ENCODE data around the gene MANF. TPM values are rescaled to one million over a fixed set of nuclear protein-coding genes. Genes with fewer than 3 reads are reported as not detected.
"Not testable (repeated sequence)": the region's sequence is repeated elsewhere in the genome, so short reads cannot be mapped to it uniquely, and the experiment has no call there.

The MANF gene
- total RNA-seq, 2 experiments from 2014 or later: 86.2 to 88.2 TPM

- Mint-ChIP-seq H3K27me3 (no peaks in the 10 kb centered on the region), H3K4me3 (no peak overlapping the region), H3K36me3 (peaks cover 3% of the 10 kb centered on the region), H3K9me3 (no peaks in the 10 kb centered on the region), H3K4me1 (peaks cover 19% of the 10 kb centered on the region), H3K27ac (peak overlapping the region; percentile 15)
- peak; percentile 32 for DNase-seq
- ATAC-seq (ENCODE audit: low read depth): no peak
- POLR2A ChIA-PET: no interaction called here
Measured at GRCh38 chr3:51379301-51379700, 5.8 kb upstream of the MANF start.

GRCh38 chr3:51379746-51380455 lies 5.2 kb upstream of the MANF start:
- POLR2A ChIA-PET: no interaction called here
- DNase-seq (peak; percentile 21), ATAC-seq (ENCODE audit: low read depth) (no peak)
- peak overlapping the region; percentile 15 for H3K27ac Mint-ChIP-seq
- H3K27me3 Mint-ChIP-seq: no peaks in the 10 kb centered on the region
- no peak overlapping the region for H3K4me3 Mint-ChIP-seq
- no peaks in the 10 kb centered on the region for H3K9me3 Mint-ChIP-seq
- peaks cover 19% of the 10 kb centered on the region for H3K4me1 Mint-ChIP-seq
- H3K36me3 Mint-ChIP-seq: peaks cover 3% of the 10 kb centered on the region

GRCh38 chr3:51380601-51381332 lies 4.3 kb upstream of the MANF start:
- peak; percentile 29 for DNase-seq
- POLR2A ChIA-PET: no interaction called here

GRCh38 chr3:51381333-51381705 lies 3.8 kb upstream of the MANF start:
- ATAC-seq (ENCODE audit: low read depth) (no peak), DNase-seq (no peak)
- H3K4me3 Mint-ChIP-seq: no peak overlapping the region

More at GRCh38 chr3:51380601-51381332, 4.3 kb upstream of the MANF start:
- Mint-ChIP-seq H3K4me3 (no peak overlapping the region), H3K27ac (no peak overlapping the region), H3K4me1 (peaks cover 22% of the 10 kb centered on the region), H3K27me3 (no peaks in the 10 kb centered on the region), H3K36me3 (peaks cover 6% of the 10 kb centered on the region), H3K9me3 (no peaks in the 10 kb centered on the region)
- ATAC-seq (ENCODE audit: low read depth): no peak

GRCh38 chr3:51382076-51382745 lies 2.9 kb upstream of the MANF start:
- DNase-seq (peak; percentile 16), ATAC-seq (ENCODE audit: low read depth) (no peak)
- H3K4me3 Mint-ChIP-seq: no peak overlapping the region
- no peaks in the 10 kb centered on the region for H3K9me3 Mint-ChIP-seq
- no peaks in the 10 kb centered on the region for H3K27me3 Mint-ChIP-seq
- POLR2A ChIA-PET: no interaction called here
- H3K4me1 Mint-ChIP-seq: peaks cover 33% of the 10 kb centered on the region
- no peak overlapping the region for H3K27ac Mint-ChIP-seq
- H3K36me3 Mint-ChIP-seq: peaks cover 14% of the 10 kb centered on the region

More at GRCh38 chr3:51381333-51381705, 3.8 kb upstream of the MANF start:
- Mint-ChIP-seq H3K4me1 (peaks cover 27% of the 10 kb centered on the region), H3K27ac (no peak overlapping the region), H3K27me3 (no peaks in the 10 kb centered on the region), H3K36me3 (peaks cover 8% of the 10 kb centered on the region), H3K9me3 (no peaks in the 10 kb centered on the region)
- POLR2A ChIA-PET: no interaction called here

- POLR2A ChIA-PET: no interaction called here
- peaks cover 40% of the 10 kb centered on the region for H3K4me1 Mint-ChIP-seq
Measured at GRCh38 chr3:51382947-51383578, 2.0 kb upstream of the MANF start.

GRCh38 chr3:51384055-51384725 lies 901 bp upstream of the MANF start:
- Mint-ChIP-seq H3K4me3 (peak overlapping the region; percentile 91), H3K9me3 (no peaks in the 10 kb centered on the region)
- peak; percentile 21 for ATAC-seq (ENCODE audit: low read depth)

More at GRCh38 chr3:51382947-51383578, 2.0 kb upstream of the MANF start:
- Mint-ChIP-seq H3K27me3 (no peaks in the 10 kb centered on the region), H3K27ac (peak overlapping the region; percentile 59), H3K36me3 (peaks cover 19% of the 10 kb centered on the region), H3K9me3 (no peaks in the 10 kb centered on the region), H3K4me3 (peak overlapping the region; percentile 91)
- ATAC-seq (ENCODE audit: low read depth) (no peak), DNase-seq (peak; percentile 6)

GRCh38 chr3:51385621-51386091 lies 565 bp downstream of the MANF start:
- DNase-seq: peak; percentile 45
- Mint-ChIP-seq H3K4me1 (peaks cover 41% of the 10 kb centered on the region), H3K9me3 (no peaks in the 10 kb centered on the region)

More at GRCh38 chr3:51384055-51384725, 901 bp upstream of the MANF start:
- Mint-ChIP-seq H3K27ac (peak overlapping the region; percentile 95), H3K27me3 (no peaks in the 10 kb centered on the region), H3K4me1 (peaks cover 39% of the 10 kb centered on the region), H3K36me3 (peaks cover 20% of the 10 kb centered on the region)
- POLR2A ChIA-PET: interaction anchor here (0.9 to 2.8 kb wide), 9 partner anchors 10 to 1047 kb away, joined by 3 to 19 read pairs (median 6); partner anchors contain the start of genes CISH and HEMK1
- no peak for DNase-seq

GRCh38 chr3:51386159-51386851 lies 1.2 kb downstream of the MANF start:
- POLR2A ChIA-PET: interaction anchor here (1.1 to 2.8 kb wide), 12 partner anchors 9 to 1049 kb away, joined by 3 to 19 read pairs (median 6); partner anchors contain the start of genes ABHD14B, CISH, DCAF1 and HEMK1
- H3K9me3 Mint-ChIP-seq: no peaks in the 10 kb centered on the region
- peaks cover 41% of the 10 kb centered on the region for H3K4me1 Mint-ChIP-seq
- peaks cover 20% of the 10 kb centered on the region for H3K36me3 Mint-ChIP-seq
- DNase-seq (no peak), ATAC-seq (ENCODE audit: low read depth) (no peak)
- peak overlapping the region; percentile 91 for H3K27ac Mint-ChIP-seq
- H3K4me3 Mint-ChIP-seq: peak overlapping the region; percentile 91
- no peaks in the 10 kb centered on the region for H3K27me3 Mint-ChIP-seq

More at GRCh38 chr3:51385621-51386091, 565 bp downstream of the MANF start:
- peaks cover 20% of the 10 kb centered on the region for H3K36me3 Mint-ChIP-seq
- H3K4me3 Mint-ChIP-seq: peak overlapping the region; percentile 91
- H3K27me3 Mint-ChIP-seq: no peaks in the 10 kb centered on the region
- peak overlapping the region; percentile 91 for H3K27ac Mint-ChIP-seq
- POLR2A ChIA-PET: interaction anchor here (0.6 to 2.8 kb wide), 21 partner anchors 8 to 1048 kb away, joined by 3 to 19 read pairs (median 5); partner anchors contain the start of genes ABHD14B, CISH, DCAF1 and HEMK1
- ATAC-seq (ENCODE audit: low read depth): no peak

GRCh38 chr3:51386852-51387229 lies 1.8 kb downstream of the MANF start:
- DNase-seq (peak; percentile 20), ATAC-seq (ENCODE audit: low read depth) (no peak)
- Mint-ChIP-seq H3K27me3 (no peaks in the 10 kb centered on the region), H3K4me3 (peak overlapping the region; percentile 91), H3K36me3 (peaks cover 20% of the 10 kb centered on the region), H3K27ac (peak overlapping the region; percentile 91), H3K4me1 (peaks cover 41% of the 10 kb centered on the region), H3K9me3 (no peaks in the 10 kb centered on the region)
- POLR2A ChIA-PET: interaction anchor here (1.5 to 2.8 kb wide), 3 partner anchors 112 to 777 kb away, joined by 3 to 19 read pairs (median 16); partner anchors contain the start of gene CISH

- H3K36me3 Mint-ChIP-seq: peaks cover 20% of the 10 kb centered on the region
- H3K4me1 Mint-ChIP-seq: peaks cover 41% of the 10 kb centered on the region
- peak overlapping the region; percentile 60 for H3K27ac Mint-ChIP-seq
- POLR2A ChIA-PET: interaction anchor here (0.6 to 1.5 kb wide), 2 partner anchors 112 to 709 kb away, joined by 3 read pairs; no protein-coding TSS in a partner anchor
- not testable (repeated sequence) for DNase-seq; H3K9me3 Mint-ChIP-seq; H3K27me3 Mint-ChIP-seq; ATAC-seq (ENCODE audit: low read depth)
- peak overlapping the region; percentile 91 for H3K4me3 Mint-ChIP-seq
Measured at GRCh38 chr3:51387281-51387680, 2.2 kb downstream of the MANF start.
